Measurements from ENCODE around the gene NOS3.
"Not testable (repeated sequence)": the region's sequence is repeated elsewhere in the genome, so short reads cannot be mapped to it uniquely, and the experiment has no call there.

Gene NOS3

GRCh38 chr7:151025924-151026671 lies 35.3 kb downstream of the NOS3 start:
- Histone ChIP-seq H3K4me1 (ENCODE audit: control insufficient read depth, insufficient read depth, low read length) (peaks cover 18% of the 10 kb centered on the region), H3K27me3 (ENCODE audit: control insufficient read depth, insufficient read depth, low read length) (no peaks in the 10 kb centered on the region), H3K4me3 (ENCODE audit: low read depth, low read length) (peak overlapping the region; percentile 64; the same call in 1 of the 2 replicates), H3K9me3 (ENCODE audit: control insufficient read depth, insufficient read depth, low read depth, low read length) (no peaks in the 10 kb centered on the region), H3K27ac (ENCODE audit: low read depth, low read length) (peak overlapping the region; percentile 72; the same call in 1 of the 2 replicates), H3K36me3 (ENCODE audit: control insufficient read depth, insufficient read depth, low read length) (no peaks in the 10 kb centered on the region), H3K9ac (ENCODE audit: low read length) (peak overlapping the region; percentile 74)

GRCh38 chr7:151026771-151027727 lies 36.2 kb downstream of the NOS3 start:
- Histone ChIP-seq H3K4me1 (ENCODE audit: control insufficient read depth, insufficient read depth, low read length) (peaks cover 18% of the 10 kb centered on the region), H3K4me3 (ENCODE audit: low read depth, low read length) (peak overlapping the region; percentile 64), H3K27ac (ENCODE audit: low read depth, low read length) (peak overlapping the region; percentile 72; the same call in 1 of the 2 replicates), H3K9ac (ENCODE audit: low read length) (peak overlapping the region; percentile 74)
- not testable (repeated sequence) for H3K36me3 ChIP-seq (ENCODE audit: control insufficient read depth, insufficient read depth, low read length); H3K9me3 ChIP-seq (ENCODE audit: control insufficient read depth, insufficient read depth, low read depth, low read length); H3K27me3 ChIP-seq (ENCODE audit: control insufficient read depth, insufficient read depth, low read length)

DNA sequence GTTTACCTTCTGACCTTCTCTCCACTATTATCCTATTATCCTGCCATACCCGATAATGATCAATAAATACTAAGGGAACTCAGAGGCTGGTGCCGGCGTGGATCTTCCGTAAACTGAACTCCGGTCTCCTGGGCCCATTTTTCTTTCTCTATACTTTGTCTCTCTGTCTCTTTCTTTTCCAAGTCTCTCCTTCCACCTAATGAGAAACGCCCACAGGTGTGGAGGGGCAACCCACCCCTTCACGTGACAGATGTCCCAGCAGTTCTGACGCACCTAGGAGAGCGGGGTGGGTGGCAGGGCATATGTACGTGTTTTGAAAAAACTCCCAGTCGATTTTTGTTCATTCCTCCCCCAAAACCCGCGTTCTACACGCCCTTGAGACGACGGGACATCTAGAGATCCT lies 36.9 kb downstream of the NOS3 start:
- not testable (repeated sequence) for H3K36me3 ChIP-seq (ENCODE audit: control insufficient read depth, insufficient read depth, low read length); H3K9me3 ChIP-seq (ENCODE audit: control insufficient read depth, insufficient read depth, low read depth, low read length); H3K27me3 ChIP-seq (ENCODE audit: control insufficient read depth, insufficient read depth, low read length)
- Histone ChIP-seq H3K4me3 (ENCODE audit: low read depth, low read length) (peak overlapping the region; percentile 64), H3K4me1 (ENCODE audit: control insufficient read depth, insufficient read depth, low read length) (peaks cover 18% of the 10 kb centered on the region), H3K9ac (ENCODE audit: low read length) (peak overlapping the region; percentile 74), H3K27ac (ENCODE audit: low read depth, low read length) (peak overlapping the region; percentile 72; the same call in 1 of the 2 replicates)

GRCh38 chr7:151028131-151028947 lies 37.5 kb downstream of the NOS3 start, which contains the start of gene ABCB8:
ABCB8 (plus strand) TSS chr7:151028450; CDS start chr7:151028516, 66 bp downstream.
- Histone ChIP-seq H3K9ac (ENCODE audit: low read length) (peak within 1 kb of the TSS; percentile 74), H3K4me3 (ENCODE audit: low read depth, low read length) (peak within 1 kb of the TSS; percentile 94), H3K4me1 (ENCODE audit: control insufficient read depth, insufficient read depth, low read length) (peaks cover 20% of the 10 kb centered on the region), H3K9me3 (ENCODE audit: control insufficient read depth, insufficient read depth, low read depth, low read length) (no peaks in the 10 kb centered on the region), H3K36me3 (ENCODE audit: control insufficient read depth, insufficient read depth, low read length) (no peaks in the 10 kb centered on the region), H3K27me3 (ENCODE audit: control insufficient read depth, insufficient read depth, low read length) (no peaks in the 10 kb centered on the region), H3K27ac (ENCODE audit: low read depth, low read length) (peak within 1 kb of the TSS; percentile 72; the same call in 1 of the 2 replicates)

- peak overlapping the region; percentile 63; the same call in 1 of the 2 replicates for H3K27ac ChIP-seq (ENCODE audit: low read depth, low read length)
Measured at GRCh38 chr7:151028948-151029501, 38.2 kb downstream of the NOS3 start.

DNA sequence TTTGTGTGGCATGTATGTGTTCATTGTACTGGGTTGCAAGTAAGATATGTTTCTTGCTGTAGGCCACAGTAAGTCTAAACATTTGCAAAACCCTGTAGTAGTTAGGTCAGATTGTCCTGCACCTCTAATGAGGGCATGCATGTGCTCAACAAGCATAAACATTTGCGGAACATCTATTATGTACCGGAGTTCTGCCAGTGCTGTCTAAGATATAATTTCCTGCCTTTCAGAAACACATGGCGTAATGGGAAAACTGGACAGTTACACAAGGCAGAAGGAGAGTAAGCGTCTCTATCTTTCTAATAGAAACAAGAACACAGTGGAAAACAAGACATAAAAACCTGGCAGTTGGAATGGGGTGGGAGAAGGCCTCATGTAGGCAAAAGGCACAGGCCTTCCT lies 40.2 kb downstream of the NOS3 start:
- H3K36me3 ChIP-seq (ENCODE audit: control insufficient read depth, insufficient read depth, low read length), result peaks cover 19% of the 10 kb centered on the region
- no peaks in the 10 kb centered on the region for H3K9me3 ChIP-seq (ENCODE audit: control insufficient read depth, insufficient read depth, low read depth, low read length)

More at GRCh38 chr7:151028948-151029501, 38.2 kb downstream of the NOS3 start:
- H3K9ac ChIP-seq (ENCODE audit: low read length), result peak overlapping the region; percentile 44
- H3K4me1 ChIP-seq (ENCODE audit: control insufficient read depth, insufficient read depth, low read length), result peaks cover 20% of the 10 kb centered on the region
- H3K9me3 ChIP-seq (ENCODE audit: control insufficient read depth, insufficient read depth, low read depth, low read length), result no peaks in the 10 kb centered on the region
- H3K4me3 ChIP-seq (ENCODE audit: low read depth, low read length), result peak overlapping the region; percentile 94
- H3K36me3 ChIP-seq (ENCODE audit: control insufficient read depth, insufficient read depth, low read length), result no peaks in the 10 kb centered on the region
- no peaks in the 10 kb centered on the region for H3K27me3 ChIP-seq (ENCODE audit: control insufficient read depth, insufficient read depth, low read length)

DNA sequence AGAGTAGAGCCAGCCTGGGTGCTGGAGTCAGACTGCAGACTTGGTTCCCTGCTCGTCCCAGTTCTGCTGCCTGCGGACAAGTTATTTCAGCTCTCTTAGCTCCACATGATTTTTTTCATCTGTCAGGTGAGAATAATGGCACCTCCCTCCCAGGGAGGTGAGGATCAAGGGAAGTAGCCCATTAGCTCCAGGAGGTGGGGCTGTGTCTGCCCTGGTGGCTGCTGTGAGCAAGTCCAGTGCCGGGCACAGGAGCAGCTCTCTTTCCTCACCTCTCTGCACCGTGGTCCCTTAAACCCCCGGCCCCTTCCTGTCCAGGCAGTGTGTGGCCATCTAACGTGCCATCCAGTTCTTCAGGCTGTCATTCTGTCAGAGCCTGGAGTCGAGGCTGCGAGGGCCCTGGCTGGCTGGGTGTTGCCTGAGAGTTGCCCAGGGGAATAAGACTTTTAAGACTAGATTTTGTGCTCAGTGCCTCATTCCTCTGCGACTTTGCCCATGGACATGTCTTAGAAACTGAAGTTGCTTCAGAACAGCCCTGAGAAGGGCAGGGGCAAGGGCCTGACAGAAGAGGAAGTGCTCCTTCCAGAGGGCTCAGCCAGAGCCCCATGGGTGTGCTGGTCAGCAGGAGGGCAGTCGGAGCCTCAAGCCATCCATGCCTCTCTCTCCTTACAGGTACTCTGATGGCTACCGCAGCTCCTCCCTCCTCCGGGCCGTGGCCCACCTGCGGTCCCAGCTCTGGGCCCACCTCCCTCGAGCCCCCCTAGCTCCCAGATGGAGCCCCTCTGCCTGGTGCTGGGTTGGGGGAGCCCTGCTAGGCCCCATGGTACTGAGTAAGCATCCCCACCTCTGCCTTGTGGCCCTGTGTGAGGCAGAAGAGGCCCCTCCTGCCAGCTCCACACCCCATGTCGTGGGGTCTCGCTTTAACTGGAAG lies 42.4 kb downstream of the NOS3 start:
- Histone ChIP-seq H3K36me3 (ENCODE audit: control insufficient read depth, insufficient read depth, low read length) (peaks cover 33% of the 10 kb centered on the region), H3K4me3 (ENCODE audit: low read depth, low read length) (no peak overlapping the region), H3K9ac (ENCODE audit: low read length) (no peak overlapping the region), H3K4me1 (ENCODE audit: control insufficient read depth, insufficient read depth, low read length) (peaks cover 2% of the 10 kb centered on the region; the same call in 1 of the 2 replicates), H3K9me3 (ENCODE audit: control insufficient read depth, insufficient read depth, low read depth, low read length) (no peaks in the 10 kb centered on the region), H3K27ac (ENCODE audit: low read depth, low read length) (no peak overlapping the region), H3K27me3 (ENCODE audit: control insufficient read depth, insufficient read depth, low read length) (no peaks in the 10 kb centered on the region)

More for the DNA sequence above, 40.2 kb downstream of the NOS3 start:
- Histone ChIP-seq H3K27me3 (ENCODE audit: control insufficient read depth, insufficient read depth, low read length) (no peaks in the 10 kb centered on the region), H3K27ac (ENCODE audit: low read depth, low read length) (no peak overlapping the region), H3K9ac (ENCODE audit: low read length) (no peak overlapping the region), H3K4me1 (ENCODE audit: control insufficient read depth, insufficient read depth, low read length) (peaks cover 11% of the 10 kb centered on the region), H3K4me3 (ENCODE audit: low read depth, low read length) (no peak overlapping the region)

DNA sequence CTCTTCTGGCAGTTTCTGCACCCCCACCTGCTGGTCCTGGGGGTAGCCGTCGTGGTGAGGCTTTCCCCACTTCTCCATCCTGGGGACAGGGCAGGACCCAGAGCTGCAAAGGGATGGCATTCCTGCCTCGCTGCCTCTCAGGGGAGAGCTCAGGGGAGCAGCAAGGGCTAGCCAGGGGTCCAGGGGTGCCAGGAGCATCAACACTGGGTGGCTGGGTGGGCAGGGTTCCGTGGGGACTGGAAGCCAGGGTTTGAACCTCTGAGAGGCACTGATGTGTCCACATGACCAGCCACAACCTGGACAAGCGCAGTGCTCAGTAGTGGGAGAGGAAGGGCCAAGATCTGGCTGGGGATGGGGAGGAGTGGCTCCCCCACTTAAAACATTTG lies 43.0 kb downstream of the NOS3 start:
- H3K9ac ChIP-seq (ENCODE audit: low read length), result no peak overlapping the region
- H3K4me1 ChIP-seq (ENCODE audit: control insufficient read depth, insufficient read depth, low read length), result peaks cover 6% of the 10 kb centered on the region; the same call in 1 of the 2 replicates
- no peaks in the 10 kb centered on the region for H3K9me3 ChIP-seq (ENCODE audit: control insufficient read depth, insufficient read depth, low read depth, low read length)
- H3K36me3 ChIP-seq (ENCODE audit: control insufficient read depth, insufficient read depth, low read length), result peaks cover 33% of the 10 kb centered on the region
- H3K27ac ChIP-seq (ENCODE audit: low read depth, low read length), result no peak overlapping the region
- no peak overlapping the region for H3K4me3 ChIP-seq (ENCODE audit: low read depth, low read length)
- H3K27me3 ChIP-seq (ENCODE audit: control insufficient read depth, insufficient read depth, low read length), result no peaks in the 10 kb centered on the region

- Histone ChIP-seq H3K36me3 (ENCODE audit: control insufficient read depth, insufficient read depth, low read length) (peaks cover 33% of the 10 kb centered on the region), H3K9ac (ENCODE audit: low read length) (no peak overlapping the region), H3K27me3 (ENCODE audit: control insufficient read depth, insufficient read depth, low read length) (no peaks in the 10 kb centered on the region), H3K27ac (ENCODE audit: low read depth, low read length) (no peak overlapping the region), H3K4me3 (ENCODE audit: low read depth, low read length) (no peak overlapping the region), H3K4me1 (ENCODE audit: control insufficient read depth, insufficient read depth, low read length) (peaks cover 12% of the 10 kb centered on the region; the same call in 1 of the 2 replicates), H3K9me3 (ENCODE audit: control insufficient read depth, insufficient read depth, low read depth, low read length) (no peaks in the 10 kb centered on the region)
Measured at GRCh38 chr7:151034312-151035025, 43.7 kb downstream of the NOS3 start.

Measured in HUES6 (cell line).